Mucosa of rectum (tissue), 2 donors: ENCODE results near the gene HEBP1.

ENCODE experiments used
- H3K27ac ChIP-seq, 2 donors: one replicate each; pipeline ENCODE4 v1.7.0; 2013; ENCODE audit warnings: inconsistent platforms in 2 of 2, low read depth in 2 of 2, low read length in 2 of 2
- H3K27me3 ChIP-seq, 2 donors: one replicate each; pipeline ENCODE4 v1.7.0; 2013; ENCODE audit warnings: low read length in 2 of 2; ENCODE audit not compliant: control insufficient read depth in 2 of 2, insufficient read depth in 2 of 2
- H3K36me3 ChIP-seq, 2 donors: one replicate each; pipeline ENCODE4 v1.7.0; 2013; ENCODE audit warnings: low read length in 2 of 2; ENCODE audit not compliant: control insufficient read depth in 2 of 2, insufficient read depth in 2 of 2
- H3K4me1 ChIP-seq, 2 donors: one replicate each; pipeline ENCODE4 v1.7.0; 2013; ENCODE audit warnings: low read length in 2 of 2, mild to moderate bottlenecking in 1 of 2; ENCODE audit not compliant: control insufficient read depth in 2 of 2, insufficient read depth in 2 of 2
- H3K4me3 ChIP-seq, 2 donors: one replicate each; pipeline ENCODE4 v1.7.0; 2013; ENCODE audit warnings: low read length in 2 of 2
- H3K9ac ChIP-seq, 2 donors: one replicate each; pipeline ENCODE4 v1.7.0; 2013; ENCODE audit warnings: low read length in 2 of 2, low read depth in 1 of 2, mild to moderate bottlenecking in 1 of 2
- H3K9me3 ChIP-seq, 2 donors: one replicate each; pipeline ENCODE4 v1.7.0; 2013; ENCODE audit warnings: low read length in 2 of 2; ENCODE audit not compliant: control insufficient read depth in 2 of 2
- donor health status: healthy.
- donor health status: Normal muscosa, but diverticular disease.

Gene HEBP1

GRCh38 chr12:12993367-12993766, 6.7 kb downstream of the HEBP1 start:
- H3K27ac ChIP-seq = peak overlapping the region in 1 of 2 donors; percentile 7
- no peaks in the 10 kb centered on the region for H3K27me3 ChIP-seq

DNA sequence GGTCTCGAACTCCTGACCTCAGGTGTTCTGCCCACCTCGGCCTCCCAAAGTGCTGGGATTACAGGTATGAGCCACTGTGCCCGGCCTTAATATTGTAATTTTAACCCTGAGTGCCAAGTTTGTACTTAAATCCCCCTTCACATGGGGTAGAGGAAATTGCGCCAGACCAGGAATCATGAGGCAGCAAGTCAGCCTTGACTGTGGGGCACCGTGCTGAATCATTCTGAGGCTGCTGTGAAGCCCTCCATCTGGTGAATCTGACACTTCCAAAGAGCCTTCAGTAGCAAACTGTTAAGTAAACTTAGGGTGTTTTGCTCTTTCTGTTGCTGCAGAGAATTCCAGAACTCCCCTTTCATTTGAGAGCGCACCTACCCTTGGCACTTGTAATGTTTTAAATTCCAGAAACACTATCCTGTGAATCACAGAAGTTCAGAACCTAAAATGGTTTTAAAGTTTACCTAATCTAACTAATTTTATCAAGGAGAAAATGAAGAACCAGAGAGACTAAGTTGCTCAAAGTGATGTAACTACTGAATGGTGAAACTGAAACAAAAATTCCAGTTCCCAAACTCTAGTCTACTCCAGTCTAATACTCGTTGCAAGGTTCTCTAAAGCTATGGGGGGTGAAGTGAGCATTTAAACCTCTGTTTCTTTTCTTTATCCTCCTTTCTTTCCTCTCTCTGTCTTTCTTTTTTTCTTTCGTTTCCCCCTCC, 7.5 kb downstream of the HEBP1 start:
- H3K9ac ChIP-seq = peak overlapping the region in 1 of 2 donors; percentile 14
- H3K4me3 ChIP-seq = no peak overlapping the region
- no peaks in the 10 kb centered on the region for H3K27me3 ChIP-seq
- peaks cover 5 to 13% of the 10 kb centered on the region in 2 donors for H3K4me1 ChIP-seq
- H3K36me3 ChIP-seq = peaks cover 10% of the 10 kb centered on the region in 2 donors
- peak overlapping the region; percentile 57 to 61 for H3K27ac ChIP-seq
- no peaks in the 10 kb centered on the region for H3K9me3 ChIP-seq

More at GRCh38 chr12:12993367-12993766, 6.7 kb downstream of the HEBP1 start:
- peaks cover 9% of the 10 kb centered on the region in 2 donors for H3K36me3 ChIP-seq
- no peak overlapping the region for H3K9ac ChIP-seq
- H3K4me3 ChIP-seq = no peak overlapping the region
- H3K9me3 ChIP-seq = no peaks in the 10 kb centered on the region
- peaks cover 6 to 15% of the 10 kb centered on the region in 2 donors for H3K4me1 ChIP-seq

GRCh38 chr12:12990700-12991468, 9.2 kb downstream of the HEBP1 start:
- Histone ChIP-seq H3K4me3 (no peak overlapping the region), H3K27ac (no peak overlapping the region), H3K27me3 (no peaks in the 10 kb centered on the region), H3K4me1 (peaks cover 5 to 13% of the 10 kb centered on the region in 2 donors), H3K36me3 (peaks cover 20 to 22% of the 10 kb centered on the region in 2 donors), H3K9ac (no peak overlapping the region), H3K9me3 (no peaks in the 10 kb centered on the region)

DNA sequence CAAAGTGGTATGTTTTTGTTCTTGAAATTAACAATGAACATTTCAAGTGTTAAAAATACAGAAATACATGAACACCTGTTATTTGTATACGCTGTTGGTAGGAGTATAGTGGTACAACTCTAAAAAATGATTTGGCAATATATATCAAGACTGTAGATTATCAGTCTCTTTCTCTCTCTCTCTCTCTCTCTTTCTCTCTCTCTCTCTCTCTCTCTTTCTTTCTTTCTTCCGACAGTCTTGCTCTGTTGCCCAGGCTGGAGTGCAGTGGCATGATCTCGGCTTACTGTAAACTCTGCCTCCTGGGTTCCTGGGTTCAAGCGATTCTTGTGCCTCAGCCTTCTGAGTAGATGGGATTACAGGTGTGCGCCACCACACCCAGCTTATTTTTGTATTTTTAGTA, 12.6 kb downstream of the HEBP1 start:
- Histone ChIP-seq H3K27me3 (no peaks in the 10 kb centered on the region), H3K9ac (no peak overlapping the region)

DNA sequence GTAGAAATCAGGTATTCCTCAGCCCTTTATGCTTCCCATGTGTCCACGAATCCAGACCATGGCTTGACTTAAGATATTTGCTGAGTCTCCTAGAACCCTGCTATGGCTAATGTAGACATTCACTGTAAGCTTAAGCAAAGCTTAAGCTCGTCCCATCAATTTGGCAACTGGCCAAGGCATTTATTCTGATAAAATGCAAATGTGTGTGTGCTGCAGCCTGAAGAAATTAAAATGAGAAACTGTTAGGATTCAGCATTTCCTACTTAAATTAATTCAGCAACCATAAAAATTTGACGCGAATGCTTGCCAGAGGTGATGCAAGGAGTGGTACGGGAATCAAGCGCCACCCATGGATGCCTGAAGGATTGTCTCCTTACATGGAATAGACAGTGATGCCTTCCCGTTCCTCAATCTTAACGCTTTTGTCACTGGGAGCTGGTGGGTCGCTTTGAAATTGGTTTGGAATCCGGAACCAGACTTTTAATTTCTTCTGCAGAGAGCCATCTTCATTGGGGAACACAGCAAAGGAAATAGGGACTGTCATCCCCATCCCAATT, 13.2 kb downstream of the HEBP1 start:
- Histone ChIP-seq H3K27ac (no peak overlapping the region), H3K9me3 (no peaks in the 10 kb centered on the region), H3K27me3 (no peaks in the 10 kb centered on the region), H3K9ac (no peak overlapping the region), H3K36me3 (peaks cover 20 to 23% of the 10 kb centered on the region in 2 donors), H3K4me1 (peaks cover 7 to 12% of the 10 kb centered on the region in 2 donors), H3K4me3 (no peak overlapping the region)

More for the DNA sequence above, 12.6 kb downstream of the HEBP1 start:
- H3K4me1 ChIP-seq = peaks cover 8 to 16% of the 10 kb centered on the region in 2 donors
- H3K36me3 ChIP-seq = peaks cover 20 to 23% of the 10 kb centered on the region in 2 donors
- H3K9me3 ChIP-seq = no peaks in the 10 kb centered on the region
- no peak overlapping the region for H3K4me3 ChIP-seq
- no peak overlapping the region for H3K27ac ChIP-seq

DNA sequence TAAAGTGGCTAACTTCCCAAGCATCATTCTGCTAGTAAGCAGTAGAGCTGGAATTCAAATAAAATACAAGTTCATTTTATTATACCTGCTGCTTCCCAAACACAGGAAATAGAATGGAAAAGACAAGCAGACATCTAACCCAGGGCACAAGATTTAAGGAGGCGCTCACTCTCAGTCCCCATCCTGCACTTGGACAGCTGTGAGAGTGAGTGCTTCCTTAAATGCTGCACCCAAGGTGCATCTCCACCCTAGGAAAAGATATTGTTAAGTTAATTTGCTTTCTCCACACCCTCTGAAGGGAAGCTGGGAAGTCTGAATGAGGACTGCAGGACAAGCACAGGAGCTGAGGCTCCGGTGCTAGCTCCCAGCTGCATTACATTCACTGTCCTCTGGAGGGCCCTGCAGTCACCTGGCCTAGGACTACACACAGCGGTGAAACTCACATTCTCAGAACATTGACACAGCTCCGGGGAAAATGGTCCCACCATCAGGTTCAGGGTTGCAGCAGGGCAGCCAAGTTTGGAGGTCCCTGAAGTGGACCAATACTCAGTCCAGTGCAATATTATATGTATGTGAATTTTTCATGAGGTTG, 14.2 kb downstream of the HEBP1 start:
- no peak overlapping the region for H3K27ac ChIP-seq
- peaks cover 23 to 31% of the 10 kb centered on the region in 2 donors for H3K36me3 ChIP-seq

DNA sequence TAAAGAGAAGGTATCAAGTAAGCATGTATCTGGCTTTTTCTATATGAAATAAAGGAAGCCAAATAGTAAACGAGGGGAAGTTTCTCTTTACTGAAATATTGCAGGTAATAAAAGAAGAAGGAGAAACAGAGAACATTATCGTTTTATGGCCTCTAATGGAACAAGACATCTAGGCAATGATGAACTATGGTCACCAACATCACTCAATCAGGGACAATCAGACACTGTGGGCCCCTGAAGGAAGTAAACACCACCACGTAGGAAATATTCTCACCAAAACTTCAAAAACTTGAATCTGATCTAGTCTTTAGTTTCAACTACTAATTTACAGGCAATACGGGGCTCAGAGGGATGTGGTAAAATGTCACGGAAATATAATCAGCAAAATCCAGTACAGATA, 15.9 kb downstream of the HEBP1 start:
- Histone ChIP-seq H3K4me3 (no peak overlapping the region), H3K36me3 (peaks cover 26 to 38% of the 10 kb centered on the region in 2 donors), H3K4me1 (peaks cover 3% of the 10 kb centered on the region in 2 donors), H3K9me3 (no peaks in the 10 kb centered on the region), H3K27ac (no peak overlapping the region), H3K9ac (no peak overlapping the region), H3K27me3 (no peaks in the 10 kb centered on the region)

More for the DNA sequence above, 14.2 kb downstream of the HEBP1 start:
- Histone ChIP-seq H3K27me3 (no peaks in the 10 kb centered on the region), H3K4me1 (peaks cover 3% of the 10 kb centered on the region in 2 donors), H3K9me3 (no peaks in the 10 kb centered on the region), H3K9ac (no peak overlapping the region), H3K4me3 (no peak overlapping the region)

DNA sequence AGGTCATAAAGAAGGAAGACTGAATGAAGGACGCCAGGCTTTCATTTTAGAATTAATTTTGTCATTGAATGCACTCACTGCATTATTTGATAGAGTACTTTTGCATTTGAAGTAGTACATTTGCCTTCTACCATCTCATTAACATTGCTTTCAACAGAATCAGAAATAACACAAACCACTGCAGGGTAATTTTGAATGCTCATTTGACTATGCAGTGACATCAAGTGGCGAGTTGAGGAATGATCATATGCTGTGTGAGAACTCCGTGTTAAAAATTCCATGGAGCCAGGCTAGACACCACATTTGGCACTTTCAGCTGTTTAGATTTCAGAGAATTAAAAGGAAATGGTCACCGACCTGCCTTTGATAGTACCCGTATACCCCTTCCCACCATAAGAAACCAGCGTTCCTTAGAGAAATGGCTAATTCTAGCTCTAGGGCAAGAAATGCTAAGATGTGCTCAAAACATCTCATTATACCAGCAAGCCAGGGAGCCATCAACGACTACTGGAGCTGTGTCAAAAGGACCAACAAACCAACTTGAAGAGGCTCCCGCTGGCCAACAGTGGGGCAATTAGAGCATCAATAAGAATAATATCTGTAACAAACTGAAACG, 16.5 kb downstream of the HEBP1 start:
- Histone ChIP-seq H3K9ac (no peak overlapping the region), H3K9me3 (no peaks in the 10 kb centered on the region), H3K27ac (no peak overlapping the region), H3K27me3 (no peaks in the 10 kb centered on the region), H3K36me3 (peaks cover 21 to 35% of the 10 kb centered on the region in 2 donors), H3K4me3 (no peak overlapping the region), H3K4me1 (peaks cover 3% of the 10 kb centered on the region in 2 donors)

DNA sequence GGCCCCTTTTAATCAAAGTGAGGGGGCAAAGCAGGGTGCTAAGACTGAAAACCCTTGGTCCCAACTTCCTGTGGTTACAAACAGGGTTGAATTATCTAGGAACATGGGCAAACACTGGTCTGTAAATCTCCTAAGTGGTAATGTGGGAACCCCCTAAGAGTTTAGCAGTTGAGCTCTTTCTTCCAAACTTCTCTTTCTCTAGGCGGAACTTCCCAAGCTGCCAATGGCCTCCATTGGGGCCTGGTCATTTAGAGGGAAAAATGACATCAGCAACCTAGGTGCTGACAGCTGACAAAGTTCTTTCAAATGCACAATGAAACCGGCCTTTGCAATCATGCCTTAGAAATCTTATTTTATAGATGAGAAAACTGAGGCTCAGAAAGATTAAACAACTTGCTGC, 17.7 kb downstream of the HEBP1 start:
- Histone ChIP-seq H3K36me3 (peaks cover 18 to 32% of the 10 kb centered on the region in 2 donors), H3K4me3 (no peak overlapping the region), H3K9ac (no peak overlapping the region), H3K27me3 (no peaks in the 10 kb centered on the region), H3K4me1 (peaks cover 3% of the 10 kb centered on the region in 2 donors), H3K27ac (no peak overlapping the region), H3K9me3 (no peaks in the 10 kb centered on the region)
